Caco-2 (cell line): ENCODE results near the gene BTD. TPM values are rescaled to one million over a fixed set of nuclear protein-coding genes. Genes with fewer than 3 reads are reported as not detected.

Source experiments
- BruUV-seq: library from RNA; stranded (reverse); fragments of 400-500 nt; replicated peaks from 2 replicates; lab custom pipeline; 2021; lab: Mats Ljungman, UMichigan
- CTCF ChIA-PET: fragments of 300-600 bp; sonication (Branson Sonifier 250); formaldehyde crosslinking; loops from one replicate; lab custom pipeline; 2022; ENCODE audit warnings: antibody characterized with exemption; lab: Charles Lee
- POLR2A ChIA-PET: fragments of 300-600 bp; sonication (Branson Sonifier 250); formaldehyde crosslinking; loops from one replicate; lab custom pipeline; 2022; ENCODE audit warnings: antibody characterized with exemption; lab: Charles Lee
- DNase-seq, 2 experiments: peaks; one replicate each; pipeline versions ENCODE4 v3.0.0 to v3.0.0-alpha.2; 2020 to 2022
- H3K27me3 ChIP-seq: replicated peaks from 2 replicates; pipeline ENCODE4 v1.6.0; 2011; ENCODE audit warnings: low read length; ENCODE audit not compliant: control insufficient read depth, insufficient read depth
- H3K36me3 ChIP-seq: 2 replicates; pipeline ENCODE4 v1.5.1; 2011; ENCODE audit warnings: low read length; ENCODE audit not compliant: control insufficient read depth, insufficient read depth
- H3K4me1 ChIP-seq: fragments of 250-450 bp; sonication (Bioruptor Pico); 2 replicates; pipeline ENCODE4 v1.5.1; 2020; ENCODE audit warnings: mild to moderate bottlenecking
- H3K4me3 ChIP-seq: 2 replicates; pipeline ENCODE4 v1.5.1; 2011; ENCODE audit warnings: low read depth, mild to moderate bottlenecking, control low read depth, low read length
- H3K9me3 ChIP-seq: fragments of 250-450 bp; sonication (Bioruptor Pico); 2 replicates; pipeline ENCODE4 v1.5.1; 2020; ENCODE audit warnings: mild to moderate bottlenecking, moderate library complexity
- H3K27ac Mint-ChIP-seq: one replicate; pipeline ENCODE4 v1.8.0; 2022; ENCODE audit warnings: mixed read lengths; ENCODE audit not compliant: unreplicated experiment
- H3K27me3 Mint-ChIP-seq: one replicate; pipeline ENCODE4 v1.8.0; 2022; ENCODE audit warnings: mixed read lengths; ENCODE audit not compliant: insufficient read depth, unreplicated experiment
- H3K36me3 Mint-ChIP-seq: one replicate; pipeline ENCODE4 v1.8.0; 2022; ENCODE audit warnings: mild to moderate bottlenecking, mixed read lengths; ENCODE audit not compliant: insufficient read depth, unreplicated experiment
- H3K4me1 Mint-ChIP-seq: one replicate; pipeline ENCODE4 v1.8.0; 2022; ENCODE audit warnings: low read depth, mixed read lengths; ENCODE audit not compliant: unreplicated experiment
- H3K4me3 Mint-ChIP-seq: one replicate; pipeline ENCODE4 v1.8.0; 2022; ENCODE audit warnings: mild to moderate bottlenecking, moderate library complexity, mixed read lengths; ENCODE audit not compliant: unreplicated experiment
- H3K9me3 Mint-ChIP-seq: one replicate; pipeline ENCODE4 v1.8.0; 2022; ENCODE audit warnings: mixed read lengths; ENCODE audit not compliant: unreplicated experiment
- intact Hi-C: fragments of 100-400 bp; cut with micrococcal nuclease; formaldehyde crosslinking; loops from one replicate; pipeline ENCODE4 v1.10.0; 2022; ENCODE audit not compliant: unreplicated experiment
- total RNA-seq: library from RNA; stranded (reverse); gene quantifications from 2 replicates; pipeline ENCODE4 v1.2.3, GENCODE V29; 2022
- TF ChIP-seq, protein P1 (sequence below), 2 experiments: fragments of 200-600 bp in 1 of 2; IDR thresholded peaks; 1 replicate in 1 of 2; 2 replicates in 1 of 2; pipeline versions ENCODE4 v1.5.1 to v1.8.0; 2011 to 2022; ENCODE audit warnings: antibody characterized with exemption in 1 of 2, control low read depth in 1 of 2, inconsistent platforms in 1 of 2, low read depth in 1 of 2, low read length in 1 of 2, mild to moderate bottlenecking in 1 of 2, moderate library complexity in 1 of 2; ENCODE audit not compliant: insufficient read depth in 1 of 2, severe bottlenecking in 1 of 2, unreplicated experiment in 1 of 2

The BTD gene
- total RNA-seq, 1 experiment from 2014 or later: 11.8 TPM

DNA sequence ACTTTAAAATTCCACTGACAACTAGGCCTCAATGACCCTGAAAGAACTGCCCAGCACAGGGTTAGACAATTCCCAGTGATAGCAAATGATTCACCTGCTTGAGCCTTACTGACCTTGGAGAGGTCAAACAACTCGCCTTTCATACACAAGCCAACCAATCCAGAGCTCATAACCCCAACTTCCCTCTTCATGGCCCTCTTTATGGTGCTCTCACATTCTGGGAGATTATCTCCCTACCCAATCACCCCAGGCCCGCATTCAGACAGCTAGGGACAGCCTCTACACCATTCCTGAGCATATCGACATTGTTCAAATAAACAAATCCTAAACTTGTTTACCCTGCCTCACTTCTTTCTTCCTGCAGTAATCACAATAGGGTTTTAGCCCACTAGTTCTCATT is 47.8 kb upstream of the BTD start:
- Mint-ChIP-seq H3K36me3 (no peaks in the 10 kb centered on the region), H3K27me3 (no peaks in the 10 kb centered on the region), H3K27ac (no peak overlapping the region), H3K4me3 (no peak overlapping the region), H3K9me3 (no peaks in the 10 kb centered on the region), H3K4me1 (no peaks in the 10 kb centered on the region)
- no peaks in the 10 kb centered on the region for H3K9me3 ChIP-seq
- no peaks in the 10 kb centered on the region; the same call in none of the 2 replicates for H3K36me3 ChIP-seq
- POLR2A ChIA-PET: no interaction called here
- H3K4me1 ChIP-seq: 0 out of 2 replicates have a peak, but pooled peaks cover 4% of the 10 kb centered on the region
- H3K4me3 ChIP-seq: no peak overlapping the region
- TF ChIP-seq, protein P1, sequence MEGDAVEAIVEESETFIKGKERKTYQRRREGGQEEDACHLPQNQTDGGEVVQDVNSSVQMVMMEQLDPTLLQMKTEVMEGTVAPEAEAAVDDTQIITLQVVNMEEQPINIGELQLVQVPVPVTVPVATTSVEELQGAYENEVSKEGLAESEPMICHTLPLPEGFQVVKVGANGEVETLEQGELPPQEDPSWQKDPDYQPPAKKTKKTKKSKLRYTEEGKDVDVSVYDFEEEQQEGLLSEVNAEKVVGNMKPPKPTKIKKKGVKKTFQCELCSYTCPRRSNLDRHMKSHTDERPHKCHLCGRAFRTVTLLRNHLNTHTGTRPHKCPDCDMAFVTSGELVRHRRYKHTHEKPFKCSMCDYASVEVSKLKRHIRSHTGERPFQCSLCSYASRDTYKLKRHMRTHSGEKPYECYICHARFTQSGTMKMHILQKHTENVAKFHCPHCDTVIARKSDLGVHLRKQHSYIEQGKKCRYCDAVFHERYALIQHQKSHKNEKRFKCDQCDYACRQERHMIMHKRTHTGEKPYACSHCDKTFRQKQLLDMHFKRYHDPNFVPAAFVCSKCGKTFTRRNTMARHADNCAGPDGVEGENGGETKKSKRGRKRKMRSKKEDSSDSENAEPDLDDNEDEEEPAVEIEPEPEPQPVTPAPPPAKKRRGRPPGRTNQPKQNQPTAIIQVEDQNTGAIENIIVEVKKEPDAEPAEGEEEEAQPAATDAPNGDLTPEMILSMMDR (IDR thresholded peaks at IDR 0.05; ENCODE audit: insufficient read depth in 1 of 2, low read depth in 1 of 2, low read length in 1 of 2, severe bottlenecking in 1 of 2, unreplicated experiment in 1 of 2): no peak
- no peaks in the 10 kb centered on the region for H3K27me3 ChIP-seq
- no peak for DNase-seq
- CTCF ChIA-PET: no interaction called here
- intact Hi-C loops: loop anchor here (10.0 kb wide), 1 partner anchor 99 kb away; no protein-coding TSS in a partner anchor
- no TSS peak for BruUV-seq

DNA sequence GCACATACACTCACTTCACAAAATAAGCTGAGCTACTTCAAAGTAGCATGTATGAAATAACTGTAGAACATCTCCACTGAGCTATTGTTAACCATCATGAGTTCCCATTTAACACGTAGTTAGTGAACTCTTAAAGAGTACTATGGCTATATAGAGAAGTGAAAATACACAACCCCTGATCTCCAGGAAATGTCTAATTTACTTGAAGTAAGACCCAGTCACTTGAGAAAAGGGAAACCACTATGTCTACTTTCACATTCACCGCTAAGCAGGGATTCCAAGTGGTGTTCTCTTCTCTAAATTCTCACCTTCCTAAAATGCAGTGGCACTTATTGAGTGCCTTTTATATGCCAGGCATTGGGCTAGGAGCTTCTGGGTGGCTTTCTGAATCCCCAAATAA is 45.0 kb upstream of the BTD start:
- ChIA-PET CTCF (interaction anchor here (0.7 kb wide), 1 partner anchor 16 kb away, joined by 4 read pairs; no protein-coding TSS in a partner anchor), POLR2A (no interaction called here)
- Mint-ChIP-seq H3K4me1 (no peaks in the 10 kb centered on the region), H3K36me3 (peaks cover 14% of the 10 kb centered on the region), H3K27me3 (no peaks in the 10 kb centered on the region), H3K27ac (no peak overlapping the region), H3K9me3 (no peaks in the 10 kb centered on the region), H3K4me3 (no peak overlapping the region)
- no peak for DNase-seq
- intact Hi-C loops: loop anchor here (5.0 to 10.0 kb wide), 2 partner anchors 102 to 149 kb away; no protein-coding TSS in a partner anchor
- Histone ChIP-seq H3K36me3 (no peaks in the 10 kb centered on the region; the same call in none of the 2 replicates), H3K9me3 (no peaks in the 10 kb centered on the region), H3K4me3 (no peak overlapping the region), H3K4me1 (0 out of 2 replicates have a peak, but pooled peaks cover 4% of the 10 kb centered on the region), H3K27me3 (no peaks in the 10 kb centered on the region)
- TF ChIP-seq, protein P1 (IDR thresholded peaks at IDR 0.05; ENCODE audit: insufficient read depth in 1 of 2, low read depth in 1 of 2, low read length in 1 of 2, severe bottlenecking in 1 of 2, unreplicated experiment in 1 of 2): no peak
- BruUV-seq: no TSS peak

DNA sequence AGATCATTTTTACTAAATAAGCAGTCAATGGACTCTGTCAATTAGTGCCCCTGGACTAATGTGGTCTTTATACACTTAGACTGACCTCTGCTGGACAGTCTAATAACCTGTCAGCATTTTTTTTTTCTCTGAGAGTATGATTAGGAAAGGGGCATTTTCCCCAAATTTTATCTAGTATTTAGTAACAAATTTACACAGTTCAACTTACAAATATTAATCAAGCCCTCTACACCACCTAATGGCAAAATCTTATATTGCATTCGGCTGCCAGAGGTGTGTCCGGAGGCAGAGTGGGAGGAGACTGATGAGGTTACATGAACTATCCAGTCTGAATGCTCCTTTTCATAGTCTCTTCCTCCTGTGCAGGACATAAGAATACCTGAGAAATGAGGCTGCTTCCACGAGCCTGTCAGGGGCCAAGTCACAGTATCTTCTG is 44.0 kb upstream of the BTD start:
- Mint-ChIP-seq H3K27ac (no peak overlapping the region), H3K4me3 (no peak overlapping the region), H3K36me3 (peaks cover 18% of the 10 kb centered on the region), H3K9me3 (no peaks in the 10 kb centered on the region), H3K4me1 (peaks cover under 1% of the 10 kb centered on the region), H3K27me3 (no peaks in the 10 kb centered on the region)
- intact Hi-C loops: loop anchor here (1.0 to 10.0 kb wide), 4 partner anchors 103 to 449 kb away; no protein-coding TSS in a partner anchor
- POLR2A ChIA-PET: no interaction called here
- no peaks in the 10 kb centered on the region for H3K27me3 ChIP-seq
- H3K4me1 ChIP-seq: 0 out of 2 replicates have a peak, but pooled peaks cover 4% of the 10 kb centered on the region
- no peaks in the 10 kb centered on the region; the same call in none of the 2 replicates for H3K36me3 ChIP-seq
- H3K9me3 ChIP-seq: no peaks in the 10 kb centered on the region
- TF ChIP-seq, protein P1 (IDR thresholded peaks at IDR 0.05; ENCODE audit: insufficient read depth in 1 of 2, low read depth in 1 of 2, low read length in 1 of 2, severe bottlenecking in 1 of 2, unreplicated experiment in 1 of 2): peak; percentile 22 to 54
- CTCF ChIA-PET: no interaction called here
- no TSS peak for BruUV-seq
- H3K4me3 ChIP-seq: no peak overlapping the region
- peak; percentile 71 to 73 for DNase-seq
